WTC11 (cell line): ENCODE data around the gene YDJC.

Source experiments
- CTCF ChIP-seq: fragments of 200-600 bp; IDR thresholded peaks from 2 replicates; pipeline ENCODE4 v1.8.0; 2022; ENCODE audit warnings: antibody characterized with exemption
- FOXP4 ChIP-seq: sonication (generic); formaldehyde crosslinking; IDR thresholded peaks from 2 replicates; pipeline ENCODE4 v1.8.0; 2022; ENCODE audit warnings: mild to moderate bottlenecking, missing genetic modification reagents
- IRF1 ChIP-seq: sonication (generic); formaldehyde crosslinking; IDR thresholded peaks from 2 replicates; pipeline ENCODE4 v1.8.0; 2023; ENCODE audit warnings: missing genetic modification reagents
- RELA ChIP-seq: sonication (generic); formaldehyde crosslinking; IDR thresholded peaks from 2 replicates; pipeline ENCODE4 v1.8.1; 2022; ENCODE audit warnings: missing genetic modification reagents, mild to moderate bottlenecking, borderline replicate concordance
- ZNF396 ChIP-seq: fragments of 250-450 bp; sonication (Bioruptor Pico); IDR thresholded peaks from 2 replicates; pipeline ENCODE4 v1.8.0; 2021; ENCODE audit warnings: mild to moderate bottlenecking, moderate library complexity, borderline replicate concordance
- TF ChIP-seq, protein P1 (sequence below): sonication (generic); formaldehyde crosslinking; IDR thresholded peaks from 2 replicates; pipeline ENCODE4 v1.8.1; 2023; ENCODE audit warnings: mild to moderate bottlenecking, missing genetic modification reagents
- TF ChIP-seq, protein P2 (sequence below): sonication (generic); formaldehyde crosslinking; IDR thresholded peaks from 2 replicates; pipeline ENCODE4 v1.8.1; 2023; ENCODE audit warnings: mild to moderate bottlenecking, missing genetic modification reagents, moderate library complexity

DNA sequence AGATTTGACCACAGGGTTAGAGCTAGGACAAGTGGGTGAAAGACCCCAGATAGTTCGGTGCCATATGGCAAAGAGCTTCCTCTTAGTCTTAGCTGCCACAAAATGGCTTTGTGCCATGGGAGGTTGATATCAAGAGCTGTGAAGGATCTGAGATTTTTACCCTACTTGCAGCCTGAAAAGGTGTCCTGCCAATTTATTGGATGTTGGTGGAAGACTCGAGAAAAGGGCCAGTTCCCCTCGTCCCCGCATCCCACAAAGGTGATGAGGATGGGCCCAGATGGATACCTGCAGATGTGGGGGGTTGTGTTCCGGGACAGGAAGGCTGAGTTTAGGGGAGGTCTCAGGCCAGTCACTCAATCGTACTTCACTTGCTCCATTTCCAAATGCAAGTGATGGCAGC, 27.2 kb downstream of the YDJC start:
- TF ChIP-seq ZNF396 (CRISPR knock-in tag) (no peak), IRF1 (CRISPR knock-in tag) (no peak), RELA (no peak), FOXP4 (CRISPR knock-in tag) (no peak), CTCF (no peak)
- TF ChIP-seq, protein P1, sequence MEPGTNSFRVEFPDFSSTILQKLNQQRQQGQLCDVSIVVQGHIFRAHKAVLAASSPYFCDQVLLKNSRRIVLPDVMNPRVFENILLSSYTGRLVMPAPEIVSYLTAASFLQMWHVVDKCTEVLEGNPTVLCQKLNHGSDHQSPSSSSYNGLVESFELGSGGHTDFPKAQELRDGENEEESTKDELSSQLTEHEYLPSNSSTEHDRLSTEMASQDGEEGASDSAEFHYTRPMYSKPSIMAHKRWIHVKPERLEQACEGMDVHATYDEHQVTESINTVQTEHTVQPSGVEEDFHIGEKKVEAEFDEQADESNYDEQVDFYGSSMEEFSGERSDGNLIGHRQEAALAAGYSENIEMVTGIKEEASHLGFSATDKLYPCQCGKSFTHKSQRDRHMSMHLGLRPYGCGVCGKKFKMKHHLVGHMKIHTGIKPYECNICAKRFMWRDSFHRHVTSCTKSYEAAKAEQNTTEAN (CRISPR knock-in tag), result no peak
- TF ChIP-seq, protein P2, sequence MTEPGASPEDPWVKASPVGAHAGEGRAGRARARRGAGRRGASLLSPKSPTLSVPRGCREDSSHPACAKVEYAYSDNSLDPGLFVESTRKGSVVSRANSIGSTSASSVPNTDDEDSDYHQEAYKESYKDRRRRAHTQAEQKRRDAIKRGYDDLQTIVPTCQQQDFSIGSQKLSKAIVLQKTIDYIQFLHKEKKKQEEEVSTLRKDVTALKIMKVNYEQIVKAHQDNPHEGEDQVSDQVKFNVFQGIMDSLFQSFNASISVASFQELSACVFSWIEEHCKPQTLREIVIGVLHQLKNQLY (CRISPR knock-in tag), result no peak
